Activated CD4-positive, alpha-beta T cell treated with anti-CD3 and anti-CD28 coated beads, Interleukin-2, amount 50 U/mL, for 1 hour (primary cell): ENCODE measurements around the gene AHNAK.

Experiments
- DNase-seq: peaks from one replicate; pipeline ENCODE4 v3.0.0-alpha.2; 2020

AHNAK gene

GRCh38 chr11:62432695-62433094 lies 113.9 kb downstream of the AHNAK start:
- no peak for DNase-seq

GRCh38 chr11:62431171-62431901 lies 115.3 kb downstream of the AHNAK start:
- no peak for DNase-seq

- DNase-seq = no peak
These were observed 116.2 kb downstream of the AHNAK start for GRCh38 chr11:62430425-62430824.

GRCh38 chr11:62428871-62429560 lies 117.6 kb downstream of the AHNAK start:
- no peak for DNase-seq

- DNase-seq = no peak
These were observed 118.9 kb downstream of the AHNAK start for GRCh38 chr11:62427630-62428233.

GRCh38 chr11:62423012-62423411 lies 123.6 kb downstream of the AHNAK start:
- DNase-seq = no peak

GRCh38 chr11:62421996-62422395 lies 124.6 kb downstream of the AHNAK start:
- DNase-seq = no peak

GRCh38 chr11:62420882-62421281 lies 125.7 kb downstream of the AHNAK start:
- DNase-seq = no peak

GRCh38 chr11:62419943-62420342 lies 126.7 kb downstream of the AHNAK start:
- DNase-seq = no peak

- no peak for DNase-seq
These were observed 127.2 kb downstream of the AHNAK start for GRCh38 chr11:62419314-62419929.

GRCh38 chr11:62418733-62419132 lies 127.9 kb downstream of the AHNAK start, which contains the start of gene SCGB1A1:
Gene SCGB1A1 (plus strand): TSS chr11:62419033. CDS start chr11:62419096, 63 bp downstream.
- DNase-seq = no peak

- no peak for DNase-seq
These were observed 128.5 kb downstream of the AHNAK start for GRCh38 chr11:62418136-62418535.

- no peak for DNase-seq
These were observed 130.0 kb downstream of the AHNAK start for GRCh38 chr11:62416596-62416995.

- no peak for DNase-seq
These were observed 133.4 kb downstream of the AHNAK start for GRCh38 chr11:62413060-62413696.

GRCh38 chr11:62411524-62411923 lies 135.1 kb downstream of the AHNAK start:
- no peak for DNase-seq

GRCh38 chr11:62410972-62411371 lies 135.6 kb downstream of the AHNAK start:
- DNase-seq = no peak

- no peak for DNase-seq
These were observed 136.8 kb downstream of the AHNAK start for GRCh38 chr11:62409831-62410230.

GRCh38 chr11:62406034-62406433 lies 140.6 kb downstream of the AHNAK start:
- no peak for DNase-seq

- no peak for DNase-seq
These were observed 141.7 kb downstream of the AHNAK start for GRCh38 chr11:62404901-62405300.

GRCh38 chr11:62404435-62404834 lies 142.2 kb downstream of the AHNAK start:
- DNase-seq = no peak

GRCh38 chr11:62402960-62403730 lies 143.5 kb downstream of the AHNAK start:
- no peak for DNase-seq
